GM18505 (cell line): ENCODE results near the gene ERICH6.

Experiments
- ATAC-seq: cut with Tn5 transposase; IDR thresholded peaks from one replicate; pipeline ENCODE4 v1.9.1; 2021; ENCODE audit not compliant: unreplicated experiment
- POLR2A ChIP-seq: IDR thresholded peaks from 4 replicates; pipeline ENCODE4 v1.6.1; 2011; ENCODE audit warnings: borderline replicate concordance; ENCODE audit not compliant: insufficient read depth, insufficient read length; ENCODE audit errors: extremely low read depth

Gene ERICH6

GRCh38 chr3:150691414-150692040, 12.2 kb downstream of the ERICH6 start:
- no peak for TF ChIP-seq POLR2A
- no peak for ATAC-seq

- ATAC-seq, result no peak
- no peak for TF ChIP-seq POLR2A
Observed at GRCh38 chr3:150687613-150688012, 16.1 kb downstream of the ERICH6 start.

- no peak for TF ChIP-seq POLR2A
- ATAC-seq, result no peak
Observed at GRCh38 chr3:150682824-150683223, 20.9 kb downstream of the ERICH6 start.

- no peak for ATAC-seq
- no peak for TF ChIP-seq POLR2A
Observed at GRCh38 chr3:150682279-150682678, 21.4 kb downstream of the ERICH6 start.

GRCh38 chr3:150681057-150681456, 22.7 kb downstream of the ERICH6 start:
- peak; percentile 91 for ATAC-seq
- TF ChIP-seq POLR2A, result no peak

- peak; percentile 20 for ATAC-seq
Observed at GRCh38 chr3:150680562-150680961, 23.2 kb downstream of the ERICH6 start.

GRCh38 chr3:150675587-150675986, 28.1 kb downstream of the ERICH6 start:
- no peak for ATAC-seq

More at GRCh38 chr3:150680562-150680961, 23.2 kb downstream of the ERICH6 start:
- TF ChIP-seq POLR2A, result no peak

GRCh38 chr3:150673966-150674365, 29.8 kb downstream of the ERICH6 start:
- TF ChIP-seq POLR2A, result no peak
- ATAC-seq, result no peak

More at GRCh38 chr3:150675587-150675986, 28.1 kb downstream of the ERICH6 start:
- no peak for TF ChIP-seq POLR2A

GRCh38 chr3:150666167-150666566, 37.6 kb downstream of the ERICH6 start:
- no peak for TF ChIP-seq POLR2A
- no peak for ATAC-seq

- TF ChIP-seq POLR2A, result no peak
- ATAC-seq, result no peak
Observed at GRCh38 chr3:150663461-150663860, 40.3 kb downstream of the ERICH6 start.

GRCh38 chr3:150662410-150663200, 41.1 kb downstream of the ERICH6 start:
- no peak for ATAC-seq
- no peak for TF ChIP-seq POLR2A

GRCh38 chr3:150656316-150656715, 47.4 kb downstream of the ERICH6 start:
- no peak for TF ChIP-seq POLR2A
- ATAC-seq, result no peak

GRCh38 chr3:150653110-150653561, 50.6 kb downstream of the ERICH6 start:
- ATAC-seq, result no peak
- no peak for TF ChIP-seq POLR2A

GRCh38 chr3:150640256-150640655, 63.5 kb downstream of the ERICH6 start:
- no peak for TF ChIP-seq POLR2A
- ATAC-seq, result no peak
